HG02623 (cell line): ENCODE measurements around the gene ADM5.

Experiments
- ATAC-seq: cut with Tn5 transposase; IDR thresholded peaks from one replicate; pipeline ENCODE4 v1.9.1; 2021; ENCODE audit warnings: moderate library complexity; ENCODE audit not compliant: unreplicated experiment

ADM5 gene

GRCh38 chr19:49658139-49658517 is 31.3 kb upstream of the ADM5 start:
- ATAC-seq = no peak

GRCh38 chr19:49658566-49659442 is 30.6 kb upstream of the ADM5 start:
- no peak for ATAC-seq

- no peak for ATAC-seq
Observed at GRCh38 chr19:49660338-49660961, 28.9 kb upstream of the ADM5 start.

GRCh38 chr19:49662011-49662410 is 27.4 kb upstream of the ADM5 start:
- ATAC-seq = no peak

GRCh38 chr19:49663224-49663623 is 26.2 kb upstream of the ADM5 start:
- ATAC-seq = no peak

- no peak for ATAC-seq
Observed at GRCh38 chr19:49664171-49665035, 25.0 kb upstream of the ADM5 start.

- ATAC-seq = no peak
Observed at GRCh38 chr19:49665036-49665350, 24.4 kb upstream of the ADM5 start.

- peak; percentile 77 for ATAC-seq
Observed at GRCh38 chr19:49665351-49666119, 23.9 kb upstream of the ADM5 start, which contains the start of the genes BCL2L12 and IRF3. TSS of gene BCL2L12 (plus strand) at chr19:49665933. CDS start at chr19:49666693, 760 bp downstream. TSS of gene IRF3 (minus strand) at chr19:49665857. CDS start at chr19:49664838, 1,019 bp downstream.

GRCh38 chr19:49666120-49666444 is 23.3 kb upstream of the ADM5 start:
- ATAC-seq = no peak

GRCh38 chr19:49667473-49667872 is 21.9 kb upstream of the ADM5 start:
- ATAC-seq = no peak

GRCh38 chr19:49669516-49669915 is 19.9 kb upstream of the ADM5 start:
- no peak for ATAC-seq

GRCh38 chr19:49672131-49672919 is 17.1 kb upstream of the ADM5 start:
- no peak for ATAC-seq

- peak; percentile 20 for ATAC-seq
Observed at GRCh38 chr19:49676136-49676783, 13.1 kb upstream of the ADM5 start.

GRCh38 chr19:49676784-49677230 is 12.6 kb upstream of the ADM5 start:
- ATAC-seq = peak; percentile 59

GRCh38 chr19:49677231-49677900 is 12.0 kb upstream of the ADM5 start, which contains the start of gene PRMT1:
TSS of gene PRMT1 (plus strand) at chr19:49677271. CDS start at chr19:49677281, 10 bp downstream.
- ATAC-seq = no peak

- ATAC-seq = no peak
Observed at GRCh38 chr19:49677901-49678674, 11.3 kb upstream of the ADM5 start.

GRCh38 chr19:49678985-49679770 is 10.2 kb upstream of the ADM5 start:
- no peak for ATAC-seq
